Right lobe of liver (tissue), 6 donors: ENCODE data around the gene EFCAB7. TPM values are rescaled to one million over a fixed set of nuclear protein-coding genes. Genes with fewer than 3 reads are reported as not detected.

Experiments used
- ATAC-seq, 4 donors: fragments of 200-7000 bp; cut with Tn5 transposase; one replicate each; pipeline ENCODE4 v1.9.1; 2020; ENCODE audit warnings: mild to moderate bottlenecking in 4 of 4, moderate library complexity in 4 of 4
- DNase-seq, 3 donors: peaks; one replicate each; pipeline ENCODE4 v3.0.0-alpha.2; 2020
- H3K27ac ChIP-seq, 3 donors: fragments of 200-600 bp; one replicate each; pipeline ENCODE4 v1.8.0; 2022
- H3K27me3 ChIP-seq, 2 donors: fragments of 200-600 bp; one replicate each; pipeline ENCODE4 v1.8.0; 2022
- H3K36me3 ChIP-seq, 4 donors: fragments of 200-600 bp; sonication (generic) in 1 of 4; one replicate each; pipeline versions ENCODE4 v1.5.1 to v1.8.0; 2017 to 2022; ENCODE audit warnings: control low read depth in 1 of 4
- H3K4me1 ChIP-seq, 4 donors: fragments of 200-600 bp; sonication (generic) in 1 of 4; one replicate each; pipeline versions ENCODE4 v1.5.1 to v1.8.0; 2017 to 2022; ENCODE audit warnings: control low read depth in 1 of 4
- H3K4me3 ChIP-seq, 3 donors: fragments of 200-600 bp; one replicate each; pipeline ENCODE4 v1.8.0; 2022
- H3K9me3 ChIP-seq, 4 donors: fragments of 200-600 bp; sonication (generic) in 1 of 4; one replicate each; pipeline versions ENCODE4 v1.5.1 to v1.8.0; 2017 to 2022; ENCODE audit warnings: control low read depth in 1 of 4
- POLR2A ChIP-seq: fragments of 450-650 bp; IDR thresholded peaks from one replicate; pipeline ENCODE4 v1.6.1; 2017; ENCODE audit warnings: antibody characterized with exemption, mild to moderate bottlenecking
- WGBS: methylation state at CpG from one replicate; pipeline ENCODE4 v1.1.6; 2018; ENCODE audit warnings: low coverage, low lambda C conversion rate; ENCODE audit not compliant: insufficient coverage; ENCODE audit errors: missing lambda C conversion rate; 5-methylcytosine and 5-hydroxymethylcytosine counted together
- intact Hi-C, 2 donors: fragments of 100-400 bp; cut with DNase I; formaldehyde crosslinking; loops; one replicate each; pipeline versions ENCODE4 v1.11.2 to v1.14.1; 2022
- total RNA-seq, 6 experiments: library from RNA; depleted of rRNA in 2 of 6; stranded (reverse); fragments of >200 nt in 2 of 6; fragmentation: NEBNext Ultra II Directional in 3 of 6; extraction: Animal tissue kit (Norgen Biotek cat#: 25700) in 3 of 6; gene quantifications; one replicate each; pipeline versions ENCODE4 v1.1.0 to v1.2.4, GENCODE V29; 2016 to 2023
- TF ChIP-seq, protein P1 (sequence below), 4 donors: fragments of 200-600 bp in 3 of 4; fragments of 450-650 bp in 1 of 4; IDR thresholded peaks; one replicate each; pipeline versions ENCODE4 v1.5.1 to v1.8.0; 2016 to 2022; ENCODE audit warnings: antibody characterized with exemption in 4 of 4, mild to moderate bottlenecking in 2 of 4
- donor health status: DM: no; HTN: yes; CAD: no.
- donor health status: DM: no; HTN: no; CAD: no.
- donor health status: DM: no; HTN: no; CAD: no.
- donor health status: DM: no; HTN: yes; CAD: no.
- donor health status: DM: no; HTN: yes; CAD: no.

The EFCAB7 gene
- total RNA-seq, 6 experiments from 2014 or later = 0.84 to 3.2 (median 2.3) TPM

DNA sequence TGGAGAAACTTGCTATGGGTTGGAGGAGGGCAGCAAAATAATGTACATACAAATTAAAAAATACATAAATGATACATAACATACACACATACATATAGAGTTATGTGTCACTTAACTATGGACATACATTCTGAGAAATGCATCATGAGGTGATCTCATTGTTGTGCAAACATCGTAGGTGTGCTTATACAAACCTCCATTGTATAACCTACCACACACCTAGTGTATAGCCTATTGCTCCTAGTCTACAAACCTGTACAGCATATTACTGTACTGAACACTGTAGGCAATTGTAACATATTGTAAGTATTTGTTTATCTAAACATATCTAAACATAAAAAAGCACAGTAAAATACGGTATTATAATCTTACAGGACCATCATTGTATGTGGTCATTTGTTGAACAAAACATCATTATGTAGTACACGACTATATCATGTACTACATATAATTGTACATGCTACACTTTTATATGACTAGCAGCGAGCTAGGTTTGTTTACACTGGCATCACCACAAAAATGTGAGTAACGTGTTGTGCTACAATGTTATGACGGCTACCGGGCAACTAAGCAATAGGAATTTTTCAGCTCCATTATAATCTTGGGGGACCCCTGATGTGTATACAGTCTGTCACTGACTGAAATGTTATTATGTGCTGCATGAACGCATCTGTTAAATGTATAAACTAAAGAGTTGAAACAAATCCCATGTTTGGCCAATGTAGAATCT lies 35.8 kb upstream of the EFCAB7 start:
- TF ChIP-seq, protein P1, sequence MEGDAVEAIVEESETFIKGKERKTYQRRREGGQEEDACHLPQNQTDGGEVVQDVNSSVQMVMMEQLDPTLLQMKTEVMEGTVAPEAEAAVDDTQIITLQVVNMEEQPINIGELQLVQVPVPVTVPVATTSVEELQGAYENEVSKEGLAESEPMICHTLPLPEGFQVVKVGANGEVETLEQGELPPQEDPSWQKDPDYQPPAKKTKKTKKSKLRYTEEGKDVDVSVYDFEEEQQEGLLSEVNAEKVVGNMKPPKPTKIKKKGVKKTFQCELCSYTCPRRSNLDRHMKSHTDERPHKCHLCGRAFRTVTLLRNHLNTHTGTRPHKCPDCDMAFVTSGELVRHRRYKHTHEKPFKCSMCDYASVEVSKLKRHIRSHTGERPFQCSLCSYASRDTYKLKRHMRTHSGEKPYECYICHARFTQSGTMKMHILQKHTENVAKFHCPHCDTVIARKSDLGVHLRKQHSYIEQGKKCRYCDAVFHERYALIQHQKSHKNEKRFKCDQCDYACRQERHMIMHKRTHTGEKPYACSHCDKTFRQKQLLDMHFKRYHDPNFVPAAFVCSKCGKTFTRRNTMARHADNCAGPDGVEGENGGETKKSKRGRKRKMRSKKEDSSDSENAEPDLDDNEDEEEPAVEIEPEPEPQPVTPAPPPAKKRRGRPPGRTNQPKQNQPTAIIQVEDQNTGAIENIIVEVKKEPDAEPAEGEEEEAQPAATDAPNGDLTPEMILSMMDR (IDR thresholded peaks at IDR 0.05) = no peak
- TF ChIP-seq POLR2A = no peak
- no peaks in the 10 kb centered on the region for H3K27me3 ChIP-seq
- no peaks in the 10 kb centered on the region for H3K9me3 ChIP-seq
- DNase-seq (no peak), ATAC-seq (no peak)
- 88% methylated on average over 8 of the region's 8 CpGs for WGBS
- no peak overlapping the region for H3K4me3 ChIP-seq
- no peak overlapping the region for H3K27ac ChIP-seq
- no peaks in the 10 kb centered on the region for H3K4me1 ChIP-seq
- no peaks in the 10 kb centered on the region for H3K36me3 ChIP-seq
- intact Hi-C loops = no loop called here

DNA sequence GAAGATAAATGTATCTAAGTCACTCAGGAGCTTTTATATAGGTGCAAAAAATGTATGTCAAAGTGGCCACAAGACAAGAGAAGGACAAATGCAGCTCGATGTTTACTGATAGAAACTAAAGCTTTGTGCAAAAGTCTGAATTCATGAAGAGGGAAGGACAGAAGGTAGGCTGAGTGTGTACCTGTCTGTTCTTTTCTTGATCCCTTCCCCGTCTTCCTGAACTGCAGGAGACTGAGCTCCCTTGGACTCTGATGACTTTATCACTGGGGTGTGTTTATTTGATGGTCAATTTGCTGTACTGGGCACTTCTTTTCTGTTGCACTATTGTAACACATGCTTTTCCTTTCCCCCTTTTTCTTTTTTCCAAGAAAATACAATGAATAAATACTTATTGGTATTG lies 25.7 kb upstream of the EFCAB7 start:
- H3K4me3 ChIP-seq = no peak overlapping the region
- H3K36me3 ChIP-seq = no peaks in the 10 kb centered on the region
- WGBS = 94% methylated on average over 2 of the region's 2 CpGs
- H3K4me1 ChIP-seq = no peaks in the 10 kb centered on the region
- no peaks in the 10 kb centered on the region for H3K9me3 ChIP-seq
- ATAC-seq = no peak
- no peaks in the 10 kb centered on the region for H3K27me3 ChIP-seq
- H3K27ac ChIP-seq = no peak overlapping the region
- intact Hi-C loops = no loop called here
- DNase-seq = no peak
- TF ChIP-seq POLR2A = no peak
- TF ChIP-seq, protein P1 (IDR thresholded peaks at IDR 0.05) = no peak

DNA sequence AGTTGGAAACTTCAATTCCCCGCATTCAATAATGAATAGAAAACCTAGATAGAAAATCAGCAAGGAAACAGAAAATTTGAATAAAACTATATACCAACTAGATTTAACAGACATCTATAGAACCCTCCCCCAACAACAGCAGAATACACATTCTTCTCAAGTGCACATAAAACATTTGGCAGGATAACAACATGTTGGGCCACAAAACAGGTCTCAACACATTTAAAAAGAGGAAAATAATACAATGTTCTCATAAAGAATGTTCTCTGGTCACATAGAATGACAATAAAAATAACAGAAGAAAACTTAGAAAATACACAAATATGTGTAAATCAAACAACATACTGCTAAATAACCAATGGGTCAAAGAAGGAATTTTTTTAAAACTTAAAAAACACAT lies 25.2 kb upstream of the EFCAB7 start:
- TF ChIP-seq, protein P1 (IDR thresholded peaks at IDR 0.05) = no peak
- TF ChIP-seq POLR2A = no peak
- DNase-seq = no peak
- H3K36me3 ChIP-seq = no peaks in the 10 kb centered on the region
- no peak overlapping the region for H3K27ac ChIP-seq
- H3K9me3 ChIP-seq = no peaks in the 10 kb centered on the region
- WGBS = 100% methylated on average over 1 of the region's 1 CpG
- no peaks in the 10 kb centered on the region for H3K27me3 ChIP-seq
- no peaks in the 10 kb centered on the region for H3K4me1 ChIP-seq
- H3K4me3 ChIP-seq = no peak overlapping the region
- intact Hi-C loops = no loop called here
- ATAC-seq = no peak

DNA sequence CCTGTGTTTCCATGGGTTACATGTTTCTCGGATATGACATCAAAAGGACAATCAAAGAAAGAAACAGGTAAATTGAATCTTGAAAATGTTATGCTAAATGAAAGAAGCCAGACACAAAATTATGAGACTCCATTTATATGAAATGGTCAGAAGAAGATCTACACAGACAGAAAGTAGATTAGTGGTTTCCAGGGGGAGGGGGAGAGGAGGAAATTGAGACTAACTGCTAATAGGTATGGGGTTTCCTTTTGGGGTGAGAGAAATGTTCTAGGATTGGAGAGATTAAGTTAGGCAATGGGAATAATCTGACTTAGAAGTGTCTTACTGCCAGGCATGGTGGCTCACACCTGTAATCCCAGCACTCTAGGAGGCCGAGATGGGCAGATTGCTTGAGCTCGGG lies 22.1 kb upstream of the EFCAB7 start:
- WGBS = 100% methylated on average over 3 of the region's 3 CpGs
- intact Hi-C loops = no loop called here
- H3K27ac ChIP-seq = no peak overlapping the region
- H3K36me3 ChIP-seq = no peaks in the 10 kb centered on the region
- DNase-seq (no peak), ATAC-seq (no peak)
- TF ChIP-seq, protein P1 (IDR thresholded peaks at IDR 0.05) = no peak
- no peak for TF ChIP-seq POLR2A
- no peak overlapping the region for H3K4me3 ChIP-seq
- H3K27me3 ChIP-seq = no peaks in the 10 kb centered on the region
- no peaks in the 10 kb centered on the region for H3K9me3 ChIP-seq
- H3K4me1 ChIP-seq = no peaks in the 10 kb centered on the region

DNA sequence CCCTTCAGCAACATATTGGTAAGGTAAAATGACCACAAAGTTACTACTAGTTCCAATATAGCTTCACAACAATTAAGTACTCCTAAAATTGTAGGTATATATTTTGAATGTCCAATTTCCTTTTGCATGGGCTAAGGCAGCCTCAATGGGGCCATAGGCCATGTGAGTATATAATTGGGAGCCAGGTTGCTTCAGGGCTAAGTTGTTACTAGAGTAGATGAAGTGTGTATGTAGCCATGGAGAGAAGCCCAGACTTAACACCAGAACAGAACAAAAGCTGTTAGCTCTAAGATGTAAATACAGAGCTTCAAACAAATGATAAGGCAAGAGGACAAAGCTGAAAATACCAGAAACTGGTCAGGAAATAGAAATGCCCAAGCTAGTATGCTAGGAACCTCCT lies 16.5 kb upstream of the EFCAB7 start:
- peaks cover 0 to 8% (median 0%) of the 10 kb centered on the region in 4 donors for H3K36me3 ChIP-seq
- TF ChIP-seq POLR2A = no peak
- TF ChIP-seq, protein P1 (IDR thresholded peaks at IDR 0.05) = no peak
- DNase-seq (no peak), ATAC-seq (no peak)
- H3K4me3 ChIP-seq = no peak overlapping the region
- no peaks in the 10 kb centered on the region for H3K27me3 ChIP-seq
- H3K9me3 ChIP-seq = no peaks in the 10 kb centered on the region
- H3K4me1 ChIP-seq = no peaks in the 10 kb centered on the region
- no peak overlapping the region for H3K27ac ChIP-seq
- intact Hi-C loops = no loop called here
